Mucosa of descending colon (tissue), 3 donors: Measurements from ENCODE around the gene FIS1. TPM values are rescaled to one million over a fixed set of nuclear protein-coding genes. Genes with fewer than 3 reads are reported as not detected.

Experiments used
- ATAC-seq: fragments of 200-7000 bp; cut with Tn5 transposase; one replicate; pipeline ENCODE4 v1.9.1; 2020; ENCODE audit warnings: mild to moderate bottlenecking, moderate library complexity
- DNase-seq, 3 donors: peaks; one replicate each; pipeline ENCODE4 v3.0.0-alpha.2; 2020
- H3K36me3 ChIP-seq: fragments of 200-600 bp; one replicate; pipeline ENCODE4 v1.8.0; 2021; ENCODE audit warnings: low read depth, mild to moderate bottlenecking
- H3K4me1 ChIP-seq: fragments of 200-600 bp; one replicate; pipeline ENCODE4 v1.8.0; 2021; ENCODE audit warnings: low read depth, mild to moderate bottlenecking
- H3K4me3 ChIP-seq: fragments of 200-600 bp; one replicate; pipeline ENCODE4 v1.8.0; 2021; ENCODE audit warnings: mild to moderate bottlenecking
- H3K9me3 ChIP-seq: fragments of 200-600 bp; one replicate; pipeline ENCODE4 v1.8.0; 2021; ENCODE audit warnings: mild to moderate bottlenecking
- intact Hi-C, 2 donors: fragments of 100-400 bp; cut with DNase I in 1 of 2; cut with micrococcal nuclease in 1 of 2; formaldehyde crosslinking; loops; one replicate each; pipeline versions ENCODE4 v1.11.0 to v1.11.1; 2022; cut with DNase I, micrococcal nuclease
- total RNA-seq, 3 donors: library from RNA; stranded (reverse); fragmentation: NEBNext Ultra II Directional in 2 of 3; extraction: Animal tissue kit (Norgen Biotek cat#: 25700) in 2 of 3; gene quantifications; one replicate each; pipeline versions ENCODE4 v1.2.1 to v1.2.4, GENCODE V29; 2021 to 2023
- TF ChIP-seq, protein P1 (sequence below): fragments of 200-600 bp; IDR thresholded peaks from one replicate; pipeline ENCODE4 v1.8.0; 2022; ENCODE audit warnings: antibody characterized with exemption, mild to moderate bottlenecking
- donor health status: DM: no; HTN: no; CAD: no; lungs with moderate emphysema.
- donor health status: DM: no; HTN: no; CAD: no.
- donor health status: DM: no; HTN: yes; CAD: no.

The FIS1 gene
- total RNA-seq, 3 donors from 2014 or later = 131 to 168 (median 134) TPM

DNA sequence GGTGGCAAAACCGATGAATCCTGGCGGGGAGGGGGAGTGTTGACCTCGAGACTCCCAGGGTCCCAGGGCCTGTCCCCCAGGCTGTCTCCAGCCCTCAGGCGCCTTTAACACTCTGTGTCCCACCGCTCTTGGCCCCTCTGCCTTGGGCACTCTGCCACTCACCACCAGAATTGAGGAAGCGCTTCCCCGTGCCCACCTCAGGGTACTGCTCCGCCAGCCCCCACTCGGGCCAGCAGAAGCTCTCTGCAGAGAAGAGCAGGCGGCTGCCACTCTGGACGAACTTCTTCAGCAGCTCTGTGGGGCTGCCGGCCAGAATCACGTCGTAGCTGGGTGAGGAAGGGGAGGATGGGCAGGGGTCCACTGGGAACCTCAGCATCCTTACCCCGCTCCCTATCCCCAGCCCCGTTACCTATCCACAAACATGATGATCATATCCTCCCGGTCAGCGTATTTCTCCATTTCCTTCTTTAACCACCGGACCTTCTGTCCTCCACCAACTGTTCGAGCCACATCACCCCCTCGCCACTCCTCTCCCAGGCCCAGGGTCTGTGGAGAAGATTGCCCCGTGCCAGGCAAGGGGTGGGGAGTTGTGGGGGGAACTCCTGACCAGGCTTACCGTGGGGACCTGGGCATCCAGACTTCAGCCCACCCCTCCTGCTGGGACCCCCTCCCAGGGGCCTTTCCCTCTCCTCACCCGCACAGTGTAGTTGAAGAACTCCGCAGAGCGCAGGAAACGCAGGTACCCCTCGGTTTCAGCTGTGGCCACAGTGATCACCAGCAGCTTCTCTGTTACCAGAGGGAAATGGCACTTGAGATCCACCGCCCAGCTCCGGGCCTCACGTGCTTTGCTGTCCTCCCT is 28.7 kb downstream of the FIS1 start:
- peaks cover 25% of the 10 kb centered on the region for H3K4me1 ChIP-seq
- peak in 2 of 3 donors; percentile 55 to 65 for DNase-seq
- intact Hi-C loops = no loop called here
- peak overlapping the region; percentile 54 for H3K4me3 ChIP-seq
- TF ChIP-seq, protein P1, sequence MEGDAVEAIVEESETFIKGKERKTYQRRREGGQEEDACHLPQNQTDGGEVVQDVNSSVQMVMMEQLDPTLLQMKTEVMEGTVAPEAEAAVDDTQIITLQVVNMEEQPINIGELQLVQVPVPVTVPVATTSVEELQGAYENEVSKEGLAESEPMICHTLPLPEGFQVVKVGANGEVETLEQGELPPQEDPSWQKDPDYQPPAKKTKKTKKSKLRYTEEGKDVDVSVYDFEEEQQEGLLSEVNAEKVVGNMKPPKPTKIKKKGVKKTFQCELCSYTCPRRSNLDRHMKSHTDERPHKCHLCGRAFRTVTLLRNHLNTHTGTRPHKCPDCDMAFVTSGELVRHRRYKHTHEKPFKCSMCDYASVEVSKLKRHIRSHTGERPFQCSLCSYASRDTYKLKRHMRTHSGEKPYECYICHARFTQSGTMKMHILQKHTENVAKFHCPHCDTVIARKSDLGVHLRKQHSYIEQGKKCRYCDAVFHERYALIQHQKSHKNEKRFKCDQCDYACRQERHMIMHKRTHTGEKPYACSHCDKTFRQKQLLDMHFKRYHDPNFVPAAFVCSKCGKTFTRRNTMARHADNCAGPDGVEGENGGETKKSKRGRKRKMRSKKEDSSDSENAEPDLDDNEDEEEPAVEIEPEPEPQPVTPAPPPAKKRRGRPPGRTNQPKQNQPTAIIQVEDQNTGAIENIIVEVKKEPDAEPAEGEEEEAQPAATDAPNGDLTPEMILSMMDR = no peak
- peak; percentile 7 for ATAC-seq
- no peaks in the 10 kb centered on the region for H3K9me3 ChIP-seq
- H3K36me3 ChIP-seq = peaks cover 4% of the 10 kb centered on the region

DNA sequence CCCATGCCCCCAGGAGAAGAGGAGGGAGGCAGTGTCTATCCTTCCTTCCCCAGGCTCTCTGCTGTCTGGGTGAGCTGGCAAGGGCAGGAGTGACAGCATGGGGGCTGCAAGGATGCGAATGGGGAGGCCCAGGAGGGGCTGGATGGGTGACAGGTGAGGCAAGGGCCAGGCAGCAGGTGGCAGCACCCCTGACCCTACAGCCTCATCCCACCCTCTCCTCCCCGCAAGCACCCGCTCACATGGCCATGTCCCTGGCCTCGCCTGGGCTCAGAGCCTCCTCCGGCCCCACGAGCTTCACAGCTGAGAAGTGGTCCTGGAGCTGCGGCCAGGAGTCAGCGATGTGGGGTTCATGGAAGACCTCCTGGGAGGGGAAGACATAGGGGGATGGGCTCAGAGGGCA is 32.9 kb downstream of the FIS1 start:
- ATAC-seq = no peak
- TF ChIP-seq, protein P1 = no peak
- Histone ChIP-seq H3K4me3 (no peak overlapping the region), H3K4me1 (peaks cover 7% of the 10 kb centered on the region), H3K9me3 (no peaks in the 10 kb centered on the region), H3K36me3 (peaks cover 5% of the 10 kb centered on the region)
- intact Hi-C loops = no loop called here
- no peak for DNase-seq

DNA sequence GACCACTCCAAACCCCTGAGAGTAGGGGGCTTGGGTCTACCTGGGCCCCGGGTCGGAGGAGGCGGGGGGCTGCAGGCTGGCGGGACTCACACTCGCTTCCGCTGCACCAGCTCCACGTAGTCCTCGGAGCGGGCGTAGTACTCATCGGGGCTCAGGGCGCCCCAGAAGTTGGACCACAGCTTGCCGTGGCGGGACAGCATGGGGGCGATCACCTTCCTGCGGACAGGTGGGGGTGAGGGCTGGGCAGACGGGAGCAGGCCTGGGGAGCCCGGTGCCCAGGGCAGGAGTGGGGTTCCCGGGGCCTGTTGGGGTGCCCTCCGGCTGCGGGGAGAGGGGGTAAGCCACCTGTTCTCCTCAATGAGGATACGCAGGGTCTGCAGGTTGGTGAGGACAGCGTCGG is 33.4 kb downstream of the FIS1 start:
- intact Hi-C loops = no loop called here
- peaks cover 6% of the 10 kb centered on the region for H3K4me1 ChIP-seq
- ATAC-seq (no peak), DNase-seq (no peak)
- no peak overlapping the region for H3K4me3 ChIP-seq
- no peaks in the 10 kb centered on the region for H3K9me3 ChIP-seq
- peaks cover 5% of the 10 kb centered on the region for H3K36me3 ChIP-seq
- TF ChIP-seq, protein P1 = no peak

DNA sequence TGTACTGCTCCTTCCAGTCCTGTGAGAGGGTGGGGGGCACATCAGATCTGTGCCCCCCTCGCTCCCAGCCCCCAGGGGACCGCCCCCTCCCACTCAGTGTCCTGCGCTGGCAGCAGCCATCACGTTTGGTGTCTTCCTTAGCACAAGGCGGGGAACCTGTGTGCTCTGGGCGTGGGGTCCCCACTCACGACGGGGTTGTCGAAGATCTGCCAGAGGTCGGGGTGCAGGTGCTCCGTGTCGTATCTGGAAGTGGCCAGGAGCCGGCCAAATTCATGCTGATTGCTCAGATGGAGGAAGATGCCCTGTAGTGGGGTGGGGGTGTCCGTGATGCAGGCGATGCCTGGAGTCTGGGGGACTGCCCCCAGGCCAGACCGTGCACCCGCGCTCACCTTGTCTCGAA is 34.7 kb downstream of the FIS1 start:
- Histone ChIP-seq H3K4me3 (no peak overlapping the region), H3K9me3 (no peaks in the 10 kb centered on the region), H3K4me1 (no peaks in the 10 kb centered on the region), H3K36me3 (peaks cover 5% of the 10 kb centered on the region)
- no peak for DNase-seq
- ATAC-seq = no peak
- TF ChIP-seq, protein P1 = no peak
- intact Hi-C loops = no loop called here

DNA sequence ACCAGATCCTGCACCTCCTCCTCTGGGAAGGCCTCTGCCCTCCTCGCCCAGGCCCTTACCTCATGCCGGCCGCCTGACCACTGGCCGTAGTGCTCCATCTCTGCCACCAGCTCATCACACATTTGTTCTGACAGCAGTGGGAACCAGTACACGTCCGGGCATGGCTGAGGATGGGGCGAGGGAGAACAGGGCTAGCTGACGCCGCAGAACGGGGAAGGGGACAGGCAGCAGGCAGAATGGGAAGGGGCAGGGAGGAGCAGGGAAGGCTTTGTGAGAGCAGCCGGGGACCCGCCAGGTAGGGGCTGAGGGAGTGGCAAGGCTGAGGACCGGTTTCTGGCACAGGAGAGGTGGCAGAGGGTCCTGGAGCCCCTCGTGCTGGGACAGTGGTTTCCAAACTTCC is 36.1 kb downstream of the FIS1 start:
- intact Hi-C loops = no loop called here
- ATAC-seq (no peak), DNase-seq (no peak)
- Histone ChIP-seq H3K4me3 (no peak overlapping the region), H3K9me3 (no peaks in the 10 kb centered on the region), H3K4me1 (no peaks in the 10 kb centered on the region), H3K36me3 (peaks cover 5% of the 10 kb centered on the region)
- TF ChIP-seq, protein P1 = no peak
